ENCODE data around the gene GFPT1. TPM values are rescaled to one million over a fixed set of nuclear protein-coding genes. Genes with fewer than 3 reads are reported as not detected.

GFPT1 gene
- total and polyA plus RNA-seq, 9 of the 15 experiments (the other 6 are each of a cell fraction or from before 2014, with no cell fraction given): 6.6 to 38.3 (median 15.9) TPM

DNA sequence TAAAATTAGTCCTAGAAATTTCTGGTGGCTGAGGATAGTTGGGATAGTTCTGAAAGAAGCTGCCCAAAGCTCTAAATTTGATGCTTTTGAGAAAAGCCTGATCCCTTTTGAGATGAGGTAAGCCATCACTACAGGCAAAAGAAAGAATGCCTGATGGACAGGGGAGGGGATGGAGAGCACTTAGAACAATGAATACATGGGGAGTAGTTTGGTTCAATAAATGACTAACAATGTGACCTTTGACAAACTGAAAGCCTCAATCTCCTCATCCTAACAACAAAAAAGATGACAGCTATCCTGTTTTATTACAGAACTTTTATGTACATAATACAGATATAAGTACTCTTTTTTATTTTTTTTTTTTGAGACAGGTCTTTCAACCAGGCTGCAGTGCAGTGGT lies 42.7 kb downstream of the GFPT1 start:
- ATAC-seq: no peak
- H3K79me2 ChIP-seq (ENCODE audit: control insufficient read depth, insufficient read depth, low read length): no peaks in the 10 kb centered on the region
- no peak overlapping the region for H3K4me2 ChIP-seq (ENCODE audit: insufficient read depth, low read length)
- H4K20me1 ChIP-seq (replicated peaks; ENCODE audit: control insufficient read depth, insufficient read depth, low read length): no peaks in the 10 kb centered on the region
- H3K9ac ChIP-seq (ENCODE audit: insufficient read depth in 1 of 2, low read depth in 2 of 2, low read length in 2 of 2): no peak overlapping the region
- H3K27me3 ChIP-seq (ENCODE audit: control insufficient read depth in 2 of 2, insufficient read depth in 2 of 2, low read length in 2 of 2): no peaks in the 10 kb centered on the region
- no peak overlapping the region for H2AFZ ChIP-seq (ENCODE audit: low read depth, low read length)
- FAIRE-seq: no peak
- H3K4me1 ChIP-seq (replicated peaks in 1 of 2; ENCODE audit: control insufficient read depth in 2 of 2, insufficient read depth in 2 of 2, low read length in 2 of 2): no peaks in the 10 kb centered on the region
- intact Hi-C loops (cut with micrococcal nuclease) (no loop called here), in situ Hi-C loops (cut with MboI) (no loop called here)
- H3K4me3 ChIP-seq: no peak overlapping the region
- TF ChIP-seq, protein P1, sequence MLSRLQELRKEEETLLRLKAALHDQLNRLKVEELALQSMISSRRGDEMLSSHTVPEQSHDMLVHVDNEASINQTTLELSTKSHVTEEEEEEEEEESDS (CRISPR knock-in tag; IDR thresholded peaks at IDR 0.05): no peak
- TF ChIP-seq, protein P2, sequence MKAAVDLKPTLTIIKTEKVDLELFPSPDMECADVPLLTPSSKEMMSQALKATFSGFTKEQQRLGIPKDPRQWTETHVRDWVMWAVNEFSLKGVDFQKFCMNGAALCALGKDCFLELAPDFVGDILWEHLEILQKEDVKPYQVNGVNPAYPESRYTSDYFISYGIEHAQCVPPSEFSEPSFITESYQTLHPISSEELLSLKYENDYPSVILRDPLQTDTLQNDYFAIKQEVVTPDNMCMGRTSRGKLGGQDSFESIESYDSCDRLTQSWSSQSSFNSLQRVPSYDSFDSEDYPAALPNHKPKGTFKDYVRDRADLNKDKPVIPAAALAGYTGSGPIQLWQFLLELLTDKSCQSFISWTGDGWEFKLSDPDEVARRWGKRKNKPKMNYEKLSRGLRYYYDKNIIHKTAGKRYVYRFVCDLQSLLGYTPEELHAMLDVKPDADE (conservative IDR thresholded peaks at IDR 0.05; ENCODE audit: control insufficient read depth, low read depth, low read length): no peak
- TF ChIP-seq EWSR1 (IDR thresholded peaks at IDR 0.05; ENCODE audit: borderline replicate concordance, low read depth, partially characterized antibody) (no peak), NR2C2 (CRISPR knock-in tag; IDR thresholded peaks at IDR 0.05) (no peak), NR2C2 (tag; IDR thresholded peaks at IDR 0.05) (no peak), SREBF2 (CRISPR knock-in tag; IDR thresholded peaks at IDR 0.05) (no peak), HNRNPLL (IDR thresholded peaks at IDR 0.05; ENCODE audit: low read depth, low read length, poor library complexity, severe bottlenecking) (no peak), ZBTB17 (CRISPR knock-in tag; IDR thresholded peaks at IDR 0.05) (no peak), RBM22 (IDR thresholded peaks at IDR 0.05; ENCODE audit: low read depth, low read length, poor library complexity, severe bottlenecking) (no peak), MCM2 (IDR thresholded peaks at IDR 0.05; ENCODE audit: low read depth) (no peak), NCOA4 (IDR thresholded peaks at IDR 0.05; ENCODE audit: partially characterized antibody) (no peak), ZNF146 (CRISPR knock-in tag; IDR thresholded peaks at IDR 0.05; ENCODE audit: unreplicated experiment) (no peak)
- CTCF ChIA-PET (ENCODE audit: low intra/inter-chr PET ratio): no interaction called here
- peaks cover 87% of the 10 kb centered on the region for H3K36me3 ChIP-seq (ENCODE audit: control insufficient read depth, insufficient read depth, low read length)
- DNase-seq (ENCODE audit: extremely low read depth in 1 of 4, low spot score in 3 of 4): no peak
- H3K27ac ChIP-seq (ENCODE audit: extremely low read depth, low read depth, low read length): no peak overlapping the region
- POLR2A ChIA-PET: interaction anchor here (1.0 to 1.1 kb wide), 5 partner anchors 9 to 16 kb away, joined by 3 to 5 read pairs (median 4); no protein-coding TSS in a partner anchor
- BruUV-seq (replicated peaks): no TSS peak
- no peaks in the 10 kb centered on the region for H3K9me3 ChIP-seq (replicated peaks; ENCODE audit: control insufficient read depth, insufficient read depth, low read depth, low read length)
- H3K9me1 ChIP-seq (ENCODE audit: control insufficient read depth, insufficient read depth, low read length): no peaks in the 10 kb centered on the region
